Keratinocyte (primary cell): ENCODE measurements around the gene APBB2.

Experiments
- CTCF ChIP-seq, 3 experiments: IDR thresholded peaks in 1 of 3; conservative IDR thresholded peaks in 1 of 3; optimal IDR thresholded peaks in 1 of 3; 2 replicates in 2 of 3; 3 replicates in 1 of 3; pipeline versions ENCODE3 to v1.5.1; 2011; ENCODE audit warnings: low read length in 3 of 3, mild to moderate bottlenecking in 3 of 3, moderate library complexity in 2 of 3, control low read depth in 1 of 3, inconsistent platforms in 1 of 3; ENCODE audit not compliant: insufficient read depth in 2 of 3; ENCODE audit errors: extremely low read depth in 1 of 3
- EZH2 ChIP-seq: IDR thresholded peaks from one replicate; pipeline ENCODE4 v1.6.1; 2012; ENCODE audit warnings: inconsistent platforms, mild to moderate bottlenecking, low read length, moderate library complexity

GRCh38 chr4:41119867-41120295 lies 94.5 kb downstream of the APBB2 start:
- TF ChIP-seq CTCF (optimal IDR thresholded peaks at IDR 0.05 in 1 of 3, IDR thresholded peaks at IDR 0.05 in 1 of 3, conservative IDR thresholded peaks at IDR 0.05 in 1 of 3; ENCODE audit: extremely low read depth in 1 of 3, insufficient read depth in 2 of 3, low read length in 3 of 3) (no peak), EZH2 (no peak)
